Natural killer cell (primary cell): ENCODE results near the gene DIAPH3. TPM values are rescaled to one million over a fixed set of nuclear protein-coding genes. Genes with fewer than 3 reads are reported as not detected.

ENCODE experiments used
- ATAC-seq, 3 donors: fragments of 150-1000 bp in 2 of 3; fragments of 200-7000 bp in 1 of 3; cut with Tn5 transposase; 1 replicate in 1 of 3; 2 replicates in 2 of 3; pipeline ENCODE4 v1.10.0; 2021; ENCODE audit warnings: mild to moderate bottlenecking in 2 of 3, moderate library complexity in 2 of 3
- DNase-seq, 2 donors: peaks; one replicate each; pipeline versions ENCODE4 v3.0.0 to v3.0.0-alpha.2; 2013 to 2021; ENCODE audit warnings: mixed read lengths in 1 of 2
- H3K27ac ChIP-seq: one replicate; pipeline ENCODE4 v1.5.1; 2013; ENCODE audit warnings: mild to moderate bottlenecking, low read length
- H3K27me3 ChIP-seq: one replicate; pipeline ENCODE4 v1.6.1; 2013; ENCODE audit warnings: low read length; ENCODE audit not compliant: control insufficient read depth, insufficient read depth
- H3K36me3 ChIP-seq: one replicate; pipeline ENCODE4 v1.6.1; 2013; ENCODE audit warnings: low read length; ENCODE audit not compliant: control insufficient read depth, insufficient read depth
- H3K4me1 ChIP-seq: one replicate; pipeline ENCODE4 v1.6.1; 2013; ENCODE audit warnings: low read length; ENCODE audit not compliant: control insufficient read depth, insufficient read depth
- H3K4me3 ChIP-seq: one replicate; pipeline ENCODE4 v1.5.1; 2013; ENCODE audit warnings: low read length
- H3K9me3 ChIP-seq: one replicate; pipeline ENCODE4 v1.6.1; 2013; ENCODE audit warnings: low read length; ENCODE audit not compliant: control insufficient read depth, insufficient read depth
- H3K27ac Mint-ChIP-seq, 2 donors: one replicate each; pipeline ENCODE4 v1.8.0; 2022; ENCODE audit warnings: mild to moderate bottlenecking in 2 of 2, mixed read lengths in 2 of 2, moderate library complexity in 1 of 2
- H3K27me3 Mint-ChIP-seq, 2 donors: one replicate each; pipeline ENCODE4 v1.8.0; 2022; ENCODE audit warnings: low read depth in 2 of 2, mixed read lengths in 2 of 2
- H3K36me3 Mint-ChIP-seq: one replicate; pipeline ENCODE4 v1.8.0; 2022; ENCODE audit warnings: mixed read lengths
- H3K4me1 Mint-ChIP-seq, 2 donors: one replicate each; pipeline ENCODE4 v1.8.0; 2022; ENCODE audit warnings: mixed read lengths in 2 of 2
- H3K4me3 Mint-ChIP-seq: one replicate; pipeline ENCODE4 v1.8.0; 2022; ENCODE audit warnings: mild to moderate bottlenecking, moderate library complexity, mixed read lengths
- H3K9me3 Mint-ChIP-seq, 2 donors: one replicate each; pipeline ENCODE4 v1.8.0; 2022; ENCODE audit warnings: mixed read lengths in 2 of 2
- CTCF ChIP-seq: fragments of 200-600 bp; IDR thresholded peaks from one replicate; pipeline ENCODE4 v1.8.0; 2022; ENCODE audit warnings: antibody characterized with exemption
- WGBS: methylation state at CpG from one replicate; pipeline ENCODE4 v1.1.7; 2013; ENCODE audit warnings: missing lambda C conversion rate; ENCODE audit not compliant: insufficient coverage; 5-methylcytosine and 5-hydroxymethylcytosine counted together
- intact Hi-C: fragments of 100-400 bp; cut with micrococcal nuclease; formaldehyde crosslinking; loops from one replicate; pipeline ENCODE4 v1.14.2; 2022
- total RNA-seq, 4 donors: library from RNA; stranded (reverse); fragments of 120-200 nt in 1 of 4; gene quantifications; one replicate each; pipeline versions ENCODE4 v1.2.3 to v1.2.4, GENCODE V29; 2013 to 2022

Gene DIAPH3
- total RNA-seq, 3 donors from 2014 or later (not counting 1 experiment from before 2014, with no cell fraction given), result 0.54 to 1.0 (median 0.98) TPM

GRCh38 chr13:59625111-59625510 is 538.6 kb downstream of the DIAPH3 start:
- intact Hi-C loops, result no loop called here
- no peak overlapping the region for H3K27ac Mint-ChIP-seq

GRCh38 chr13:59623206-59623915 is 540.4 kb downstream of the DIAPH3 start:
- no peak for ATAC-seq
- no peak overlapping the region for H3K27ac ChIP-seq
- H3K4me1 ChIP-seq, result no peaks in the 10 kb centered on the region
- no peaks in the 10 kb centered on the region for H3K9me3 ChIP-seq
- no peaks in the 10 kb centered on the region for H3K36me3 ChIP-seq
- DNase-seq, result no peak
- intact Hi-C loops, result no loop called here
- no peaks in the 10 kb centered on the region for H3K27me3 ChIP-seq
- peaks cover 0 to 3% of the 10 kb centered on the region in 2 donors for H3K27me3 Mint-ChIP-seq
- WGBS, result 29% methylated on average over 4 of the region's 4 CpGs
- no peak for TF ChIP-seq CTCF
- peaks cover 7% of the 10 kb centered on the region for H3K36me3 Mint-ChIP-seq
- no peak overlapping the region for H3K27ac Mint-ChIP-seq
- H3K4me1 Mint-ChIP-seq, result no peaks in the 10 kb centered on the region
- H3K4me3 Mint-ChIP-seq, result no peak overlapping the region
- no peak overlapping the region for H3K4me3 ChIP-seq
- H3K9me3 Mint-ChIP-seq, result peaks cover 6 to 11% of the 10 kb centered on the region in 2 donors

More at GRCh38 chr13:59625111-59625510, 538.6 kb downstream of the DIAPH3 start:
- Mint-ChIP-seq H3K4me3 (no peak overlapping the region), H3K36me3 (no peaks in the 10 kb centered on the region), H3K4me1 (no peaks in the 10 kb centered on the region), H3K27me3 (peaks cover 0 to 3% of the 10 kb centered on the region in 2 donors), H3K9me3 (peaks cover 0 to 9% of the 10 kb centered on the region in 2 donors)
- 90% methylated on average over 3 of the region's 3 CpGs for WGBS
- Histone ChIP-seq H3K4me3 (no peak overlapping the region), H3K27me3 (no peaks in the 10 kb centered on the region), H3K9me3 (no peaks in the 10 kb centered on the region), H3K27ac (no peak overlapping the region), H3K36me3 (no peaks in the 10 kb centered on the region), H3K4me1 (no peaks in the 10 kb centered on the region)
- no peak for ATAC-seq
- no peak for TF ChIP-seq CTCF
- DNase-seq, result no peak

- ATAC-seq (no peak), DNase-seq (no peak)
- no peak for TF ChIP-seq CTCF
- peaks cover 0 to 3% of the 10 kb centered on the region in 2 donors for H3K27me3 Mint-ChIP-seq
- H3K9me3 Mint-ChIP-seq, result peaks cover 6 to 14% of the 10 kb centered on the region in 2 donors
- Histone ChIP-seq H3K4me3 (no peak overlapping the region), H3K4me1 (no peaks in the 10 kb centered on the region), H3K9me3 (peaks cover 7% of the 10 kb centered on the region), H3K27me3 (no peaks in the 10 kb centered on the region), H3K36me3 (no peaks in the 10 kb centered on the region), H3K27ac (no peak overlapping the region)
- intact Hi-C loops, result no loop called here
- no peak overlapping the region for H3K27ac Mint-ChIP-seq
- peaks cover 8% of the 10 kb centered on the region for H3K36me3 Mint-ChIP-seq
- H3K4me1 Mint-ChIP-seq, result no peaks in the 10 kb centered on the region
- no peak overlapping the region for H3K4me3 Mint-ChIP-seq
Observed at GRCh38 chr13:59621773-59622172, 542.0 kb downstream of the DIAPH3 start.

Other genes with a start within 250 kb of the DIAPH3 start
- gene TDRD3, start 233.3 kb upstream of the DIAPH3 start, total RNA-seq, result 10 to 100 TPM; 30.6 to 33.4 (median 32.1) TPM